Fibroblast of pulmonary artery (primary cell): ENCODE data around the gene C2orf42.
"Not testable (repeated sequence)": the region's sequence is repeated elsewhere in the genome, so short reads cannot be mapped to it uniquely, and the experiment has no call there.

Experiments used
- DNase-seq: peaks from one replicate; pipeline ENCODE4 v3.0.0-alpha.2; 2010; ENCODE audit warnings: low read depth
- H3K4me3 ChIP-seq: replicated peaks from 2 replicates; pipeline ENCODE4 v1.5.1; 2011; ENCODE audit warnings: low read depth, mild to moderate bottlenecking, control low read depth, low read length, moderate library complexity
- TF ChIP-seq, protein P1 (sequence below): IDR thresholded peaks from 2 replicates; pipeline ENCODE4 v1.5.1; 2011; ENCODE audit warnings: mild to moderate bottlenecking, control low read depth, low read length, inconsistent platforms; ENCODE audit errors: missing control alignments

The C2orf42 gene

DNA sequence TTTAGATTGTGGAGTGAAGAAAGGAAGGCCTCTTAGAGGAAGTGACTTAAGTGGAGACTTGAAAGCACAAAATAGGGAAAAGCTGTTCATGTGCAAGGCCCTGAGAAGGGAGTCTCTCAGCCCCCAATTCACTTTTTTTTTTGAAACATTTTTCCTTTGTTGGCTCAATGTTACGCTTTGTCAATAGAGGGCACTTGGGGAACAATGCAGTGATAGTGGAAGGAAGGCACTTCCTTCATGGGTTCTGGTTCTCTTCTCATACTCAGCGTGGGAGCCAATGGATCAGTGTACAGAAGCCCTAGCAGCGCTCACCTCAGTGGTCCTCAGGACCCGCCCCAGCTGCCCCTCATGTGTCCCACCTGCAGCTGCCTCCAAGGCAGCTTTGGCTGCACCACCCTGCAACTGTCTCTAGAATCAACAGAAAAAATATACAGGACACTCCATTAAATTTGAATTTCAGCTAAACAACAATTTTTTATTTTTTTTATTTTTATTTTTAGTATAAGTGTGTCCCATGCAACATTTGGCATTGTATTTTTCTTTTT lies 8.6 kb upstream of the C2orf42 start:
- H3K4me3 ChIP-seq: no peak overlapping the region
- DNase-seq: no peak
- TF ChIP-seq, protein P1, sequence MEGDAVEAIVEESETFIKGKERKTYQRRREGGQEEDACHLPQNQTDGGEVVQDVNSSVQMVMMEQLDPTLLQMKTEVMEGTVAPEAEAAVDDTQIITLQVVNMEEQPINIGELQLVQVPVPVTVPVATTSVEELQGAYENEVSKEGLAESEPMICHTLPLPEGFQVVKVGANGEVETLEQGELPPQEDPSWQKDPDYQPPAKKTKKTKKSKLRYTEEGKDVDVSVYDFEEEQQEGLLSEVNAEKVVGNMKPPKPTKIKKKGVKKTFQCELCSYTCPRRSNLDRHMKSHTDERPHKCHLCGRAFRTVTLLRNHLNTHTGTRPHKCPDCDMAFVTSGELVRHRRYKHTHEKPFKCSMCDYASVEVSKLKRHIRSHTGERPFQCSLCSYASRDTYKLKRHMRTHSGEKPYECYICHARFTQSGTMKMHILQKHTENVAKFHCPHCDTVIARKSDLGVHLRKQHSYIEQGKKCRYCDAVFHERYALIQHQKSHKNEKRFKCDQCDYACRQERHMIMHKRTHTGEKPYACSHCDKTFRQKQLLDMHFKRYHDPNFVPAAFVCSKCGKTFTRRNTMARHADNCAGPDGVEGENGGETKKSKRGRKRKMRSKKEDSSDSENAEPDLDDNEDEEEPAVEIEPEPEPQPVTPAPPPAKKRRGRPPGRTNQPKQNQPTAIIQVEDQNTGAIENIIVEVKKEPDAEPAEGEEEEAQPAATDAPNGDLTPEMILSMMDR: no peak

DNA sequence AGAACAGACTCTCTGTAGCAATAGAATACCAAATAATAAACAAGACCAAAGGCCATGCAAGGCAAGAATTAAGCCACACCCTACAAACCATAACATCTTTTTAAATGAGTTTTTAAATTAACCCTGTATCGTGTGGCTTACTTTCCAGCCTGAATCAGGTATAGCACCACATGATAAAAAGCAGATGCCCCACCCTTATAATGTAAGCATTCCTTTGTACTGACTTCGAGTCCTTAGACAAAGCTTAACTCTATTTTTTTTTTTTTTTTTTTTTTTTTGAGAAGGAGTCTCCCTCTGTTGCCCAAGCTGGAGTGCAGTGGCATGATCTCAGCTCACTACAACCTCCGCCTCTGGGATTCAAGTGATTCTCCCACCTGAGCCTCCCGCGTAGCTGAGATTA lies 1.7 kb upstream of the C2orf42 start:
- TF ChIP-seq, protein P1: no peak
- H3K4me3 ChIP-seq: no peak overlapping the region
- DNase-seq: no peak

DNA sequence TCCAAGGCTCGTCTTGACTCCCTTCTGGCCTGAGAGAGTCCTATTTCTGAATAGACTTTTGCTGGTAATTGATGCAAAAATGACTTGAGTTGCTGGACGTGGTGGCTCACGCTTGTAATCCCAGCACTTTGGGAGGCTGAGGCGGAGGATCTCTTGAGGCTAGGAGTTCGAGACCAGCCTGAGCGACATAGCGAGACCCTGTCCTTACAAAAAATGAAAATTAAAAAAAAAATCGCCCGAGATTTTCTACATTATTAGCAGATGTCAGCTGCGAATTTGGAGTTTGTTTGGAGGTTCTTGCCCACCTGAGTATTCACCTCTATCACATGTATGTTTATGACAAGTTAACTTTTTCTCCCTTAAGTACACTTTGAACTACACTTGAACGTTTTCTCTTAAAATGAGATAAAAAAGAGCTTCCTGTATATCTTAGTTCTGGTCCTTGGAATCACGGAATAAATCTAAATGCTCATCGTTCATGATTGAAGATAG lies 471 bp upstream of the C2orf42 start:
- peak overlapping the region; percentile 92 for H3K4me3 ChIP-seq
- no peak for DNase-seq
- TF ChIP-seq, protein P1: no peak

DNA sequence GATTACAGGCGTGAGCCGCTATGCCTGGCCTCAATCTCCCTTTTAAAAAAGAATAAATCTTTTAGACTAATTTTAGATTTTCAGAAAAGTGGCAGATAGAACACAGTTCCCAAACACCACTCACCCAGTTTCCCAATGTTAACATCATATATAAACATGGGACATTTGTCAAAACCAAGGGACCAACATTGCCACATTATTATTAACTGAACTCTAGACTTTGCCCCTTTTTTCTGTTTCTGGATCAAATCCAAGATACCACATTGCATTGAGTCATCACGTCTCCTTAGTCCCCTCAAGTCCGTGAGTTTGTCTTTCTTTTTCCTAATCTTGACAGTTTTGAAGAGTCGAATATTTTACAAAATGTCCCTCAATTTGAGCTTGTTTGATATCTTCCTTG lies 2.4 kb downstream of the C2orf42 start:
- no peak overlapping the region for H3K4me3 ChIP-seq

DNA sequence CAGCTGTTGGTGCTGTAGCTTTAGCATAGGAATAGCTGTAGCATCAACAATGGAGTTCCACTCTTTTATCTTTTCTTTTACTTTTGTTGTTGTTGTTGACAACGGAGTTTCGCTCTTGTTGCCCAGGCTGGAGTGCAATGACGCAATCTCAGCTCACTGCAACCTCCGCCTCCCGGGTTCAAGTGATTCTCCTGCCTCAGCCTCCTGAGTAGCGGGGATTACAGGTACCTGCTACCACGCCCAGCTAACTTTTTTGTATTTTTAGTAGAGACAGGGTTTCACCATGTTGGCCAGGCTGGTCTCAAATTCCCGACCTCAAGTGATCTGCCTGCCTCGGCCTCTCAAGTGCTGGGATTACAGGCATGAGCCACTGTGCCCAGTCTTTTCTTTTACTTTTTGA lies 3.6 kb downstream of the C2orf42 start:
- not testable (repeated sequence) for DNase-seq, H3K4me3 ChIP-seq

More for the DNA sequence above, 2.4 kb downstream of the C2orf42 start:
- TF ChIP-seq, protein P1: no peak
- peak; percentile 13 for DNase-seq

DNA sequence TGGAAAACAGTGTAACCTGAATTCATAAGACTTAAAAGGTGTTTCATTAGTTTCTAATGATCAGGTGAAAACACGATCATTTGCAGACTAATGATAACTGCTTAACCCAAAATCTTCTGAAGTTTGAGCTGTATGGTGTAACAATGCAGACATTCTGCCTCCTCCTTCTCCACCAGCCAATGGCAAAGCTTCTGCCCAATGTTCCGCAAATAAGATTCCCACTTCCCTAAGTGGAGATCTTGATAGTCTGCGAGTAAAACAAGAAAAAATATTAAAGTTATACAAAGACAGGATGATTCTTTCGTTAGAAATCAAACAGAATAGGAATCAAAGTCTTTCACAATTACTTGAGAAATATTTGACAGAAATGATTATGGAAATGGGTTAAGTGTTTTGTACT lies 8.1 kb downstream of the C2orf42 start:
- no peak overlapping the region for H3K4me3 ChIP-seq
- DNase-seq: no peak
- TF ChIP-seq, protein P1: no peak

DNA sequence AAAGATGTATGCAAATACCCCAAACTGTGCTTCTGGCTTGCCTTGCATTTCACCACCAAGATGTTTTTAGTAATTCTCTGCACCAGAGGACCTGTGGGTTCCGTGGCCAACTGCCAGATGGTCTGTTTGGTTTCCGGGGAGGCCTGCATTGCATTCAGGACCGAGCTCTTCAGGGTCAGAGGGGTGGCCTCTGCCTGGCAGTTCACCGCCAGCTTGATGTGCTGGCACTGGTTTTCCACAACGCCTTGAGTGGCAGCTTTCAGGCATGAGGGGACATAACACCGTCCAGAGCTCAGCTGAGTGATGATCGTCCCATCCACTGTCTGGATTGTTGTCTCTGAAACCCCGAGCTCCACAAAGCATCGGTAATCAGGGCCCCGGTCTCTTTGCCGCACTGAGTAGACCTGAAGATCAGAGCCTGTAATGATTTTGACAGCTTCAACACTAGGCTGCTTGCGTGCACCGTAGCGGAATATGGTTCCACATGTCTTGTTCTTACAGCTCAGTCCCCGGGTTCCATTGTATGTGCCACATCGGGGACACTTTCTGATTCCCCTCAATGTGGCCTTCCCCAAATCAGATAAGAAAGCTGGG lies 9.4 kb downstream of the C2orf42 start:
- no peak overlapping the region for H3K4me3 ChIP-seq
- DNase-seq: no peak
- TF ChIP-seq, protein P1: no peak
